Endothelial cell of umbilical vein (primary cell): Measurements from ENCODE around the gene KIAA1217. TPM values are rescaled to one million over a fixed set of nuclear protein-coding genes. Genes with fewer than 3 reads are reported as not detected.
A peak's percentile ranks its signal among the peaks of the same experiment; 100 is the strongest.

Source experiments
- BruUV-seq: library from RNA; stranded (reverse); fragments of 400-500 nt; replicated peaks from 2 replicates; lab custom pipeline; 2021; lab: Mats Ljungman, UMichigan
- CTCF ChIA-PET: fragments of 300-600, 350-600 bp; sonication (Branson Sonifier 250); formaldehyde crosslinking; loops from one replicate; lab custom pipeline; 2021; ENCODE audit warnings: antibody characterized with exemption, inconsistent platforms; lab: Charles Lee
- POLR2A ChIA-PET: fragments of 300-600, 350-600 bp; sonication (Branson Sonifier 250); formaldehyde crosslinking; loops from one replicate; lab custom pipeline; 2021; ENCODE audit warnings: antibody characterized with exemption, inconsistent platforms; lab: Charles Lee
- DNase-seq: peaks from one replicate; pipeline ENCODE4 v3.0.0-alpha.2; 2011; ENCODE audit warnings: low read depth, low spot score
- FAIRE-seq: peaks from 2 replicates; lab custom pipeline; 2011; peaks lifted over from hg19 to GRCh38; lab: Jason Lieb, UNC
- H2AFZ ChIP-seq: 2 replicates; pipeline ENCODE4 v1.6.0; 2012; ENCODE audit warnings: low read depth, low read length, control low read depth, inconsistent platforms
- H3K27ac ChIP-seq: 2 replicates; pipeline ENCODE4 v1.5.1; 2011; ENCODE audit warnings: low read depth, mild to moderate bottlenecking, control low read depth, low read length, moderate library complexity; ENCODE audit not compliant: insufficient read depth
- H3K27me3 ChIP-seq, 2 experiments: 2 replicates each; pipeline versions ENCODE4 v1.6.0 to v1.6.1; 2011; ENCODE audit warnings: low read length in 2 of 2, mixed read lengths in 1 of 2; ENCODE audit not compliant: control insufficient read depth in 2 of 2, insufficient read depth in 2 of 2
- H3K36me3 ChIP-seq, 2 experiments: 2 replicates in 1 of 2; 3 replicates in 1 of 2; pipeline ENCODE4 v1.5.1; 2011; ENCODE audit warnings: low read length in 2 of 2, mild to moderate bottlenecking in 1 of 2, moderate library complexity in 1 of 2; ENCODE audit not compliant: control insufficient read depth in 2 of 2, insufficient read depth in 2 of 2; ENCODE audit errors: extremely low read depth in 1 of 2
- H3K4me1 ChIP-seq: 3 replicates; pipeline ENCODE4 v1.5.1; 2011; ENCODE audit warnings: mild to moderate bottlenecking, low read length; ENCODE audit not compliant: control insufficient read depth, insufficient read depth; ENCODE audit errors: extremely low read depth
- H3K4me2 ChIP-seq: 2 replicates; pipeline ENCODE4 v1.6.1; 2011; ENCODE audit warnings: low read length, control low read depth, mixed read lengths; ENCODE audit not compliant: insufficient read depth
- H3K4me3 ChIP-seq, 3 experiments: fragments of 200-600 bp in 1 of 3; sonication (generic), shearing (Covaris generic) in 1 of 3; replicated peaks in 1 of 3; 2 replicates each; pipeline ENCODE4 v1.5.1; 2011 to 2016; ENCODE audit warnings: control low read depth in 3 of 3, low read length in 3 of 3, mild to moderate bottlenecking in 2 of 3, inconsistent platforms in 1 of 3, low read depth in 1 of 3, moderate library complexity in 1 of 3; ENCODE audit not compliant: insufficient read depth in 1 of 3
- H3K79me2 ChIP-seq: 2 replicates; pipeline ENCODE4 v1.6.0; 2012; ENCODE audit warnings: low read length, inconsistent platforms; ENCODE audit not compliant: control insufficient read depth, insufficient read depth
- H3K9ac ChIP-seq: replicated peaks from 2 replicates; pipeline ENCODE3; 2011; ENCODE audit warnings: low read length, control low read depth; ENCODE audit not compliant: insufficient read depth; ENCODE audit errors: extremely low read depth
- H3K9me1 ChIP-seq: replicated peaks from 3 replicates; pipeline ENCODE4 v1.6.0; 2011; ENCODE audit warnings: mild to moderate bottlenecking, low read length; ENCODE audit not compliant: control insufficient read depth, insufficient read depth; ENCODE audit errors: extremely low read depth
- H3K9me3 ChIP-seq: replicated peaks from 2 replicates; pipeline ENCODE4 v1.5.1; 2012; ENCODE audit warnings: low read length, inconsistent platforms; ENCODE audit not compliant: control insufficient read depth, insufficient read depth
- H4K20me1 ChIP-seq: replicated peaks from 2 replicates; pipeline ENCODE3; 2011; ENCODE audit warnings: mild to moderate bottlenecking, low read length; ENCODE audit not compliant: control insufficient read depth, insufficient read depth; ENCODE audit errors: extremely low read depth
- CTCF ChIP-seq, 2 donors: IDR thresholded peaks; 1 replicate in 1 of 2; 2 replicates in 1 of 2; pipeline ENCODE4 v1.5.1; 2011; ENCODE audit warnings: low read length in 2 of 2, mild to moderate bottlenecking in 2 of 2, moderate library complexity in 2 of 2, control low read depth in 1 of 2, inconsistent platforms in 1 of 2, low read depth in 1 of 2; ENCODE audit not compliant: insufficient read depth in 1 of 2; ENCODE audit errors: extremely low read depth in 1 of 2
- EZH2 ChIP-seq: IDR thresholded peaks from 2 replicates; pipeline ENCODE4 v1.6.1; 2012; ENCODE audit warnings: borderline replicate concordance, low read depth, mild to moderate bottlenecking, moderate library complexity, low read length, inconsistent platforms; ENCODE audit not compliant: severe bottlenecking
- GATA2 ChIP-seq: IDR thresholded peaks from 2 replicates; pipeline ENCODE4 v1.7.0; 2011; ENCODE audit warnings: low read depth, mild to moderate bottlenecking, moderate library complexity, mixed read lengths, low read length; ENCODE audit not compliant: insufficient read length, insufficient read depth
- dilution Hi-C: fragments of 300-500 bp; cut with MboI; formaldehyde crosslinking; loops from one replicate; pipeline ENCODE4 v1.15.0; 2019; ENCODE audit warnings: low sequenced_read_pairs; ENCODE audit not compliant: extremely low pct_ligation_motif_present
- intact Hi-C: fragments of 100-400 bp; cut with micrococcal nuclease; formaldehyde crosslinking; loops from one replicate; pipeline ENCODE4 v1.10.0; 2022
- polyA plus RNA-seq, 4 experiments: library from polyadenylated mRNA; depleted of rRNA in 3 of 4; stranded (reverse) in 3 of 4; unstranded in 1 of 4; fragments of >200 nt; gene quantifications; 2 replicates each; pipeline versions ENCODE4 v1.2.1 to v1.2.3, GENCODE V29; 2011 to 2012; ENCODE audit warnings: missing spikeins in 1 of 4
- total RNA-seq: library from RNA; stranded (reverse); gene quantifications from 2 replicates; pipeline ENCODE4 v1.2.3, GENCODE V29; 2021

The KIAA1217 gene
- total and polyA plus RNA-seq, 2 donors (not counting 3 experiments of a cell fraction or from before 2014, with no cell fraction given) = 0.83 to 10.3 TPM

DNA sequence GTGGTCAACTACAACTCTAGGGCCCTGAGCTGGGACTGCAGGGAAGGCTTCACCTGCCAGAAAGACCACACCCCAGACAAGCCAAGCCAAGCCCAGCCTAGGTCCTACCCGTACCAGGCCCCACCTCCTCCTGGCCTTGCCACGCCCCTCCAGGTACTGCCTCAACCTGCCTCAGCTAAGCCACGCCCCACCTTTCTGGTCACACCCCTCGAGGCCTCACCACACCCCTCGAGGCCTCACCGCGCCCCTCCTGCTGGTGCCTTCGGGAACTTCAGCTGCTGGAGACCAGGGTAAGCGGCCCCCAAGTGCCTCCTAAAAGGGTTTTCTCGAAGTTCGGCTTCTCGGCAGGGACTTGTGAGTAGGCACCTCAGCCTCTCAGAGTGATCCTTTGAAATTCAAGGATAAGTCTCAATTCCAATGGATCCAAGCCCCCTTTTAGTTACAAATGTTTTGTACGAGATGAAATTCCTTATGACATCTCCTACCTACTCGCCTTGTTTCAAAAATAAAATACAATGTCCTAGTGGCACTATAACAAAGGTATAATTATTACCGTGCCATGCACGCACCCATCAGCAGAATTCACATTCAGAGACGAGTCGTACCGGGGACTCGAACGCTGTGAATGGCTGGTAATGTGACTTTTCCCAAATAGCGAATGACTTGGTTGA lies 343.5 kb downstream of the KIAA1217 start:
- Histone ChIP-seq H3K4me2 (no peak overlapping the region), H3K79me2 (no peaks in the 10 kb centered on the region), H3K9ac (no peak overlapping the region), H3K27me3 (no peaks in the 10 kb centered on the region), H3K27ac (no peak overlapping the region), H3K4me1 (peaks cover 2% of the 10 kb centered on the region), H3K36me3 (no peaks in the 10 kb centered on the region), H3K9me1 (no peaks in the 10 kb centered on the region), H2AFZ (no peak overlapping the region), H3K9me3 (no peaks in the 10 kb centered on the region), H3K4me3 (no peak overlapping the region), H4K20me1 (no peaks in the 10 kb centered on the region)
- FAIRE-seq (no peak), DNase-seq (no peak)
- POLR2A ChIA-PET = no interaction called here
- dilution Hi-C loops (no loop called here), intact Hi-C loops (no loop called here)
- CTCF ChIA-PET = interaction anchor here (1.6 kb wide), 1 partner anchor 1394 kb away, joined by 7 read pairs; no protein-coding TSS in a partner anchor
- no TSS peak for BruUV-seq
- TF ChIP-seq EZH2 (no peak), CTCF (IDR thresholded peaks at IDR 0.05; ENCODE audit: extremely low read depth in 1 of 2, insufficient read depth in 1 of 2, low read depth in 1 of 2, low read length in 2 of 2) (peak; percentile 14 to 34)

GRCh38 chr10:24553051-24553612 lies 344.2 kb downstream of the KIAA1217 start:
- no peak overlapping the region for H3K4me3 ChIP-seq
- H3K4me1 ChIP-seq = peaks cover 2% of the 10 kb centered on the region
- H3K79me2 ChIP-seq = no peaks in the 10 kb centered on the region
- no peaks in the 10 kb centered on the region for H4K20me1 ChIP-seq
- dilution Hi-C loops = no loop called here
- H2AFZ ChIP-seq = no peak overlapping the region
- H3K27me3 ChIP-seq = no peaks in the 10 kb centered on the region
- H3K27ac ChIP-seq = no peak overlapping the region
- no peak overlapping the region for H3K4me2 ChIP-seq
- POLR2A ChIA-PET = no interaction called here
- DNase-seq (no peak), FAIRE-seq (no peak)
- H3K9me1 ChIP-seq = no peaks in the 10 kb centered on the region
- H3K9me3 ChIP-seq = no peaks in the 10 kb centered on the region
- intact Hi-C loops = no loop called here
- no peaks in the 10 kb centered on the region for H3K36me3 ChIP-seq
- CTCF ChIA-PET = no interaction called here
- no TSS peak for BruUV-seq
- TF ChIP-seq EZH2 (no peak), GATA2 (no peak)
- H3K9ac ChIP-seq = no peak overlapping the region
